MM.1S (cell line): ENCODE measurements around the gene PSMD6.

Experiments
- DNase-seq: peaks from one replicate; pipeline ENCODE4 v3.0.0-alpha.2; 2015
- H2AFZ ChIP-seq: fragments of 300-600 bp; sonication (generic); 2 replicates; pipeline ENCODE4 v1.6.0; 2016; ENCODE audit warnings: antibody characterized with exemption, low read length
- H3F3A ChIP-seq: fragments of 300-600 bp; sonication (generic); 2 replicates; pipeline ENCODE4 v1.6.1; 2016; ENCODE audit warnings: mild to moderate bottlenecking, antibody characterized with exemption, low read length, moderate library complexity, mixed read lengths; ENCODE audit not compliant: insufficient read depth
- H3K27ac ChIP-seq: fragments of 300-600 bp; sonication (generic); 2 replicates; pipeline ENCODE4 v1.5.1; 2016; ENCODE audit warnings: mild to moderate bottlenecking, low read length
- H3K27me3 ChIP-seq: fragments of 300-600 bp; sonication (generic); replicated peaks from 2 replicates; pipeline ENCODE4 v1.6.0; 2016; ENCODE audit warnings: low read length; ENCODE audit not compliant: insufficient read depth
- H3K36me3 ChIP-seq: fragments of 300-600 bp; sonication (generic); replicated peaks from 2 replicates; pipeline ENCODE4 v1.6.1; 2016; ENCODE audit warnings: mild to moderate bottlenecking, low read length, mixed read lengths; ENCODE audit not compliant: insufficient read depth
- H3K4me1 ChIP-seq: fragments of 300-600 bp; sonication (generic); 2 replicates; pipeline ENCODE4 v1.6.1; 2016; ENCODE audit warnings: low read length, mixed read lengths
- H3K4me2 ChIP-seq: fragments of 300-600 bp; sonication (generic); 2 replicates; pipeline ENCODE4 v1.6.0; 2016; ENCODE audit warnings: low read depth, low read length
- H3K4me3 ChIP-seq: fragments of 300-600 bp; sonication (generic); 2 replicates; pipeline ENCODE4 v1.5.1; 2016; ENCODE audit warnings: low read length, mixed read lengths
- H3K79me2 ChIP-seq: fragments of 300-600 bp; sonication (generic); 2 replicates; pipeline ENCODE4 v1.6.1; 2016; ENCODE audit warnings: mixed run types, low read length, mixed read lengths
- H3K9ac ChIP-seq: fragments of 300-600 bp; sonication (generic); 2 replicates; pipeline ENCODE4 v1.6.1; 2016; ENCODE audit warnings: low read length, mixed read lengths
- H3K9me2 ChIP-seq: fragments of 300-600 bp; sonication (generic); replicated peaks from 2 replicates; pipeline ENCODE4 v1.6.1; 2016; ENCODE audit warnings: mild to moderate bottlenecking, low read length, mixed read lengths; ENCODE audit not compliant: insufficient read depth
- H3K9me3 ChIP-seq: fragments of 300-600 bp; sonication (generic); replicated peaks from 2 replicates; pipeline ENCODE4 v1.6.1; 2016; ENCODE audit warnings: mild to moderate bottlenecking, low read length, mixed read lengths; ENCODE audit not compliant: insufficient read depth
- H4K20me1 ChIP-seq: fragments of 300-600 bp; sonication (generic); 2 replicates; pipeline ENCODE4 v1.6.1; 2016; ENCODE audit warnings: mild to moderate bottlenecking, low read length, moderate library complexity, mixed read lengths; ENCODE audit not compliant: insufficient read depth
- CTCF ChIP-seq: fragments of 300-600 bp; sonication (generic); IDR thresholded peaks from 2 replicates; pipeline ENCODE4 v1.5.1; 2016; ENCODE audit warnings: antibody characterized with exemption, low read length, mixed read lengths
- EZH2 ChIP-seq: fragments of 300-600 bp; sonication (generic); optimal IDR thresholded peaks from 2 replicates; pipeline ENCODE3; 2017; ENCODE audit warnings: low read depth, mild to moderate bottlenecking, antibody characterized with exemption, low read length, mixed read lengths
- EZH2phosphoT487 ChIP-seq: fragments of 300-600 bp; sonication (generic); IDR thresholded peaks from 2 replicates; pipeline ENCODE4 v1.6.1; 2018; ENCODE audit warnings: antibody characterized with exemption, low read length

Gene PSMD6

GRCh38 chr3:64049832-64050231, 26.5 kb upstream of the PSMD6 start:
- Histone ChIP-seq H3K4me3 (no peak overlapping the region), H3K9me3 (no peaks in the 10 kb centered on the region), H3K79me2 (no peaks in the 10 kb centered on the region), H3K27me3 (no peaks in the 10 kb centered on the region), H3K9ac (no peak overlapping the region), H3K9me2 (no peaks in the 10 kb centered on the region), H3K4me1 (no peaks in the 10 kb centered on the region), H3F3A (no peaks in the 10 kb centered on the region), H3K4me2 (no peak overlapping the region), H3K27ac (no peak overlapping the region), H2AFZ (no peak overlapping the region), H4K20me1 (no peaks in the 10 kb centered on the region), H3K36me3 (no peaks in the 10 kb centered on the region)
- TF ChIP-seq EZH2phosphoT487 (no peak), EZH2 (no peak), CTCF (no peak)
- DNase-seq = no peak

- Histone ChIP-seq H4K20me1 (no peaks in the 10 kb centered on the region), H3K4me3 (no peak overlapping the region)
- DNase-seq = no peak
Observed at GRCh38 chr3:64049136-64049535, 25.8 kb upstream of the PSMD6 start.

GRCh38 chr3:64048631-64049061, 25.4 kb upstream of the PSMD6 start:
- Histone ChIP-seq H3K27me3 (no peaks in the 10 kb centered on the region), H3K9me3 (no peaks in the 10 kb centered on the region), H3K4me1 (no peaks in the 10 kb centered on the region), H2AFZ (no peak overlapping the region), H3K4me3 (no peak overlapping the region), H3K36me3 (no peaks in the 10 kb centered on the region), H3F3A (no peaks in the 10 kb centered on the region), H3K9ac (no peak overlapping the region), H3K27ac (no peak overlapping the region), H3K79me2 (no peaks in the 10 kb centered on the region), H3K9me2 (no peaks in the 10 kb centered on the region), H3K4me2 (no peak overlapping the region), H4K20me1 (no peaks in the 10 kb centered on the region)
- no peak for DNase-seq
- TF ChIP-seq CTCF (no peak), EZH2phosphoT487 (no peak), EZH2 (no peak)

More at GRCh38 chr3:64049136-64049535, 25.8 kb upstream of the PSMD6 start:
- H3K4me2 ChIP-seq = no peak overlapping the region
- no peaks in the 10 kb centered on the region for H3K9me3 ChIP-seq
- no peaks in the 10 kb centered on the region for H3F3A ChIP-seq
- H3K79me2 ChIP-seq = no peaks in the 10 kb centered on the region
- TF ChIP-seq EZH2 = no peak
- no peak for TF ChIP-seq EZH2phosphoT487
- TF ChIP-seq CTCF = no peak
- H3K27ac ChIP-seq = no peak overlapping the region
- H2AFZ ChIP-seq = no peak overlapping the region
- no peaks in the 10 kb centered on the region for H3K36me3 ChIP-seq
- H3K27me3 ChIP-seq = no peaks in the 10 kb centered on the region
- no peaks in the 10 kb centered on the region for H3K4me1 ChIP-seq
- no peaks in the 10 kb centered on the region for H3K9me2 ChIP-seq
- no peak overlapping the region for H3K9ac ChIP-seq
